Neural cell (in vitro differentiated cells): ENCODE results near the gene PSMD4. TPM values are rescaled to one million over a fixed set of nuclear protein-coding genes. Genes with fewer than 3 reads are reported as not detected.

Experiments
- H2AFZ ChIP-seq: fragments of 200-600, 300-800 bp; sonication (generic), shearing (Covaris generic); 2 replicates; pipeline ENCODE4 v1.6.0; 2014; ENCODE audit warnings: low read depth, mild to moderate bottlenecking, antibody characterized with exemption, low read length, moderate library complexity
- H3F3A ChIP-seq: fragments of 200-600 bp; shearing (Covaris generic); 2 replicates; pipeline ENCODE4 v1.6.1; 2016; ENCODE audit warnings: mild to moderate bottlenecking, moderate library complexity, mixed read lengths, antibody characterized with exemption, low read length; ENCODE audit not compliant: insufficient read depth, poor library complexity, severe bottlenecking
- H3K27ac ChIP-seq: fragments of 200-600, 300-800 bp; sonication (generic), shearing (Covaris generic); 2 replicates; pipeline ENCODE4 v1.5.1; 2014; ENCODE audit warnings: mild to moderate bottlenecking, low read length, moderate library complexity
- H3K27me3 ChIP-seq: fragments of 300-800, 200-600 bp; sonication (generic), shearing (Covaris generic); 2 replicates; pipeline ENCODE4 v1.6.0; 2014; ENCODE audit warnings: mild to moderate bottlenecking, low read depth, low read length, moderate library complexity; ENCODE audit not compliant: insufficient read depth
- H3K36me3 ChIP-seq: fragments of 300-800, 200-600 bp; sonication (generic), shearing (Covaris generic); 2 replicates; pipeline ENCODE4 v1.5.1; 2014; ENCODE audit warnings: mild to moderate bottlenecking, antibody characterized with exemption, low read length, moderate library complexity; ENCODE audit not compliant: insufficient read depth
- H3K4me2 ChIP-seq: fragments of 300-800, 200-600 bp; sonication (generic), shearing (Covaris generic); 2 replicates; pipeline ENCODE4 v1.6.0; 2014; ENCODE audit warnings: mild to moderate bottlenecking, low read length
- H3K4me3 ChIP-seq: fragments of 300-800, 200-600 bp; sonication (generic), shearing (Covaris generic); 2 replicates; pipeline ENCODE4 v1.5.1; 2014; ENCODE audit warnings: mild to moderate bottlenecking, low read length, moderate library complexity
- H3K79me2 ChIP-seq: fragments of 200-600 bp; shearing (Covaris generic); replicated peaks from 2 replicates; pipeline ENCODE4 v1.6.0; 2014; ENCODE audit warnings: mild to moderate bottlenecking, low read length, moderate library complexity; ENCODE audit not compliant: insufficient read depth
- H3K9ac ChIP-seq: fragments of 300-800, 200-600 bp; sonication (generic), shearing (Covaris generic); 2 replicates; pipeline ENCODE4 v1.6.1; 2016; ENCODE audit warnings: mild to moderate bottlenecking, low read length, mixed read lengths
- H3K9me2 ChIP-seq: fragments of 200-600 bp; shearing (Covaris generic); 2 replicates; pipeline ENCODE4 v1.6.1; 2016; ENCODE audit warnings: mild to moderate bottlenecking, low read length, mixed read lengths; ENCODE audit not compliant: insufficient read depth
- H3K9me3 ChIP-seq: fragments of 200-600, 300-800 bp; sonication (generic), shearing (Covaris generic); 2 replicates; pipeline ENCODE4 v1.6.1; 2016; ENCODE audit warnings: mild to moderate bottlenecking, mixed run types, low read length, moderate library complexity, mixed read lengths
- H4K20me1 ChIP-seq: fragments of 200-600 bp; shearing (Covaris generic); 2 replicates; pipeline ENCODE4 v1.6.1; 2016; ENCODE audit warnings: mild to moderate bottlenecking, mixed run types; ENCODE audit not compliant: insufficient read depth
- EP300 ChIP-seq: fragments of 450-650 bp; conservative IDR thresholded peaks from 2 replicates; pipeline ENCODE4 v1.6.1; 2014; ENCODE audit warnings: antibody characterized with exemption, mild to moderate bottlenecking, moderate library complexity; ENCODE audit not compliant: poor library complexity, severe bottlenecking
- EZH2 ChIP-seq: fragments of 200-600, 300-800 bp; shearing (Covaris generic), sonication (generic); IDR thresholded peaks from 2 replicates; pipeline ENCODE4 v1.6.1; 2014; ENCODE audit warnings: antibody characterized with exemption, low read length, borderline replicate concordance, mild to moderate bottlenecking; ENCODE audit not compliant: insufficient read depth, poor library complexity, severe bottlenecking
- MXI1 ChIP-seq: fragments of 450-650 bp; conservative IDR thresholded peaks from 2 replicates; pipeline ENCODE4 v1.6.1; 2014; ENCODE audit warnings: antibody characterized with exemption, mild to moderate bottlenecking; ENCODE audit not compliant: poor library complexity, severe bottlenecking
- POLR2AphosphoS5 ChIP-seq: IDR thresholded peaks from 2 replicates; pipeline ENCODE4 v1.6.1; 2012
- RAD21 ChIP-seq: fragments of 450-650 bp; conservative IDR thresholded peaks from 2 replicates; pipeline ENCODE4 v1.6.1; 2014; ENCODE audit warnings: antibody characterized with exemption, mild to moderate bottlenecking, moderate library complexity
- SMC3 ChIP-seq: fragments of 450-650 bp; conservative IDR thresholded peaks from 2 replicates; pipeline ENCODE4 v1.6.1; 2014; ENCODE audit warnings: antibody characterized with exemption, mild to moderate bottlenecking, moderate library complexity; ENCODE audit not compliant: poor library complexity
- TAF1 ChIP-seq: IDR thresholded peaks from 2 replicates; pipeline ENCODE4 v1.6.1; 2012; ENCODE audit warnings: low read depth
- polyA plus RNA-seq: library from polyadenylated mRNA; depleted of rRNA; stranded (reverse); fragments of >200 nt; gene quantifications from 2 replicates; pipeline ENCODE4 v1.2.3, GENCODE V29; 2014
- TF ChIP-seq, protein P1 (sequence below): IDR thresholded peaks from 2 replicates; pipeline ENCODE4 v1.6.1; 2012; ENCODE audit warnings: borderline replicate concordance
- TF ChIP-seq, protein P2 (sequence below): fragments of 450-650 bp; IDR thresholded peaks from 2 replicates; pipeline ENCODE4 v1.5.1; 2014; ENCODE audit warnings: antibody characterized with exemption, mild to moderate bottlenecking, moderate library complexity; ENCODE audit not compliant: poor library complexity, severe bottlenecking

The PSMD4 gene
- polyA plus RNA-seq, 1 donor from 2014 or later, result 341 TPM

DNA sequence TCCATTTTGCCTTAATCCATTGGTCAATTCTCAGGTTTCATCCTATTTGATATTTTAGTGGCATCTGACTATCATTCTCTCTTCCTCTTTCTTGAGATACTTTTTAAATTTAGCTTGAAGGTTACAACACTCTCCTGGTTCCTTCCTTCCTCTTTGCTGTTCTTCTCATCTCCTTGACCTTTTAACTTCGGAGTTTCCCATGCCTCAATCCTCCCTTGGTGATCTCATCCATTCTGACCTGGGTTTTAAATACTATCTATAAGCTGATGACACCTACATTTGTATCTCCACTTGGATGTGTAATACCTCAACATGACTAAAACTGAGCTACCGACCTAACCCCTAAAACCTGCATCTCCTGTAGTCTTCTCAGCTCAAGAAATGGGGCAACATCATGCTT is 22.7 kb downstream of the PSMD4 start:
- no peak overlapping the region for H3K4me3 ChIP-seq
- H3K4me2 ChIP-seq, result no peak overlapping the region
- H3K9me3 ChIP-seq, result no peaks in the 10 kb centered on the region
- no peaks in the 10 kb centered on the region for H3K9me2 ChIP-seq
- no peak for TF ChIP-seq TAF1
- TF ChIP-seq, protein P1, sequence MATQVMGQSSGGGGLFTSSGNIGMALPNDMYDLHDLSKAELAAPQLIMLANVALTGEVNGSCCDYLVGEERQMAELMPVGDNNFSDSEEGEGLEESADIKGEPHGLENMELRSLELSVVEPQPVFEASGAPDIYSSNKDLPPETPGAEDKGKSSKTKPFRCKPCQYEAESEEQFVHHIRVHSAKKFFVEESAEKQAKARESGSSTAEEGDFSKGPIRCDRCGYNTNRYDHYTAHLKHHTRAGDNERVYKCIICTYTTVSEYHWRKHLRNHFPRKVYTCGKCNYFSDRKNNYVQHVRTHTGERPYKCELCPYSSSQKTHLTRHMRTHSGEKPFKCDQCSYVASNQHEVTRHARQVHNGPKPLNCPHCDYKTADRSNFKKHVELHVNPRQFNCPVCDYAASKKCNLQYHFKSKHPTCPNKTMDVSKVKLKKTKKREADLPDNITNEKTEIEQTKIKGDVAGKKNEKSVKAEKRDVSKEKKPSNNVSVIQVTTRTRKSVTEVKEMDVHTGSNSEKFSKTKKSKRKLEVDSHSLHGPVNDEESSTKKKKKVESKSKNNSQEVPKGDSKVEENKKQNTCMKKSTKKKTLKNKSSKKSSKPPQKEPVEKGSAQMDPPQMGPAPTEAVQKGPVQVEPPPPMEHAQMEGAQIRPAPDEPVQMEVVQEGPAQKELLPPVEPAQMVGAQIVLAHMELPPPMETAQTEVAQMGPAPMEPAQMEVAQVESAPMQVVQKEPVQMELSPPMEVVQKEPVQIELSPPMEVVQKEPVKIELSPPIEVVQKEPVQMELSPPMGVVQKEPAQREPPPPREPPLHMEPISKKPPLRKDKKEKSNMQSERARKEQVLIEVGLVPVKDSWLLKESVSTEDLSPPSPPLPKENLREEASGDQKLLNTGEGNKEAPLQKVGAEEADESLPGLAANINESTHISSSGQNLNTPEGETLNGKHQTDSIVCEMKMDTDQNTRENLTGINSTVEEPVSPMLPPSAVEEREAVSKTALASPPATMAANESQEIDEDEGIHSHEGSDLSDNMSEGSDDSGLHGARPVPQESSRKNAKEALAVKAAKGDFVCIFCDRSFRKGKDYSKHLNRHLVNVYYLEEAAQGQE, result no peak
- no peak for TF ChIP-seq EP300
- TF ChIP-seq SMC3, result no peak
- TF ChIP-seq MXI1, result no peak
- TF ChIP-seq POLR2AphosphoS5, result no peak
- TF ChIP-seq RAD21, result no peak
- no peak overlapping the region for H3K27ac ChIP-seq
- H3K79me2 ChIP-seq, result no peaks in the 10 kb centered on the region
- H3F3A ChIP-seq, result no peaks in the 10 kb centered on the region
- no peak overlapping the region for H3K9ac ChIP-seq
- H3K36me3 ChIP-seq, result no peaks in the 10 kb centered on the region
- H3K27me3 ChIP-seq, result no peaks in the 10 kb centered on the region
- no peak overlapping the region for H2AFZ ChIP-seq
- no peaks in the 10 kb centered on the region for H4K20me1 ChIP-seq

DNA sequence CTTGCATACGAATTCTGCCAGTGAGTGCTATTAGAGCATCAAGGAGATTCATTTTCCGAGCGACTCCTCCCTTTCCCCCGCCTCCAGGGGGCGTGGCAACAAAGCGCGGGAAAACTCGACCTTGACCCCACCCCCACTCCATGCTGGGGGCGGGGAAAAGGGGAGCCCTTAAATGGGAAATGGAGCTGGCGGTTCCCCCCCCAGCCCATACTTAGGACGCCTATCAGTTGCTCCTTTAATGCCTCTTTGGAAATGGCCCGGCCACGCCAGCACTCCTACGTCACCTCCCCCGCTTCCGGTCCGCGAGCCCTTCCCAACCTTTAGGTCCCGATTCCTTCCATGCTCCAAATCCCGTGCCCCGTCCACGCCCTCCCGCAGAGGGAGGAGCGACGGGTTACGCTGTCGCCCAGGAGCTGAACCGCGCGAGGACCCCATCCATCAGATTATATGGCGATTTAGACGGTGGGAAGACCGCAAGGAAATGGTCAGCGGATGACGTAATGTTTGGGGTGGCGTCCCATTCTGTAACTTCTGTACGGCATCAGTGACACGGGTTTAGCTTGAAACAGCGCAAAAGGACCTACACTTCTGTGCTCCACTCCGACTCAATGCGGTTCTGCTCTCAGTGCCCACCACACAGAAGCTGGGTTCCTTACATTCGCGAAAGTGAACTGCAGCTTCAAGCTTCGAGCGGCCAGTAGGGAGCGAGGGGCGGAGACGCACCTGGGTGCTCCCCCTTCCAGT is 26.9 kb downstream of the PSMD4 start:
- no peaks in the 10 kb centered on the region for H3K9me3 ChIP-seq
- TF ChIP-seq TAF1 (peak; percentile 82), MXI1 (peak; percentile 90), SMC3 (no peak), EZH2 (no peak), EP300 (peak; percentile 72), POLR2AphosphoS5 (peak; percentile 85), RAD21 (no peak)
- TF ChIP-seq, protein P1, result peak; percentile 74
- TF ChIP-seq, protein P2, sequence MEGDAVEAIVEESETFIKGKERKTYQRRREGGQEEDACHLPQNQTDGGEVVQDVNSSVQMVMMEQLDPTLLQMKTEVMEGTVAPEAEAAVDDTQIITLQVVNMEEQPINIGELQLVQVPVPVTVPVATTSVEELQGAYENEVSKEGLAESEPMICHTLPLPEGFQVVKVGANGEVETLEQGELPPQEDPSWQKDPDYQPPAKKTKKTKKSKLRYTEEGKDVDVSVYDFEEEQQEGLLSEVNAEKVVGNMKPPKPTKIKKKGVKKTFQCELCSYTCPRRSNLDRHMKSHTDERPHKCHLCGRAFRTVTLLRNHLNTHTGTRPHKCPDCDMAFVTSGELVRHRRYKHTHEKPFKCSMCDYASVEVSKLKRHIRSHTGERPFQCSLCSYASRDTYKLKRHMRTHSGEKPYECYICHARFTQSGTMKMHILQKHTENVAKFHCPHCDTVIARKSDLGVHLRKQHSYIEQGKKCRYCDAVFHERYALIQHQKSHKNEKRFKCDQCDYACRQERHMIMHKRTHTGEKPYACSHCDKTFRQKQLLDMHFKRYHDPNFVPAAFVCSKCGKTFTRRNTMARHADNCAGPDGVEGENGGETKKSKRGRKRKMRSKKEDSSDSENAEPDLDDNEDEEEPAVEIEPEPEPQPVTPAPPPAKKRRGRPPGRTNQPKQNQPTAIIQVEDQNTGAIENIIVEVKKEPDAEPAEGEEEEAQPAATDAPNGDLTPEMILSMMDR, result peak; percentile 46
- peak overlapping the region; percentile 99 for H2AFZ ChIP-seq

More for the DNA sequence above, 26.9 kb downstream of the PSMD4 start:
- peak overlapping the region; percentile 83 for H3K4me3 ChIP-seq
- no peaks in the 10 kb centered on the region for H4K20me1 ChIP-seq
- no peaks in the 10 kb centered on the region for H3K9me2 ChIP-seq
- H3K4me2 ChIP-seq, result peak overlapping the region; percentile 56
- H3F3A ChIP-seq, result no peaks in the 10 kb centered on the region
- no peaks in the 10 kb centered on the region for H3K36me3 ChIP-seq
- H3K27me3 ChIP-seq, result no peaks in the 10 kb centered on the region
- peak overlapping the region; percentile 95 for H3K27ac ChIP-seq
- H3K9ac ChIP-seq, result peak overlapping the region; percentile 90
- peaks cover 13% of the 10 kb centered on the region for H3K79me2 ChIP-seq
